Measurements from ENCODE around the gene GPR83.

- no peak for TF ChIP-seq CTCF (IDR thresholded peaks at IDR 0.05)
- no peak for TF ChIP-seq POLR2A (IDR thresholded peaks at IDR 0.05)
These were observed 71.7 kb downstream of the GPR83 start for GRCh38 chr11:94329501-94329900.
